ENCODE measurements around the gene AKR7A3.
"Not testable (repeated sequence)": the region's sequence is repeated elsewhere in the genome, so short reads cannot be mapped to it uniquely, and the experiment has no call there.

AKR7A3 gene

GRCh38 chr1:19317126-19317910 is 28.7 kb upstream of the AKR7A3 start:
- no peak for FAIRE-seq

GRCh38 chr1:19315378-19316198 is 27.0 kb upstream of the AKR7A3 start:
- no peak for FAIRE-seq

GRCh38 chr1:19313961-19314882 is 25.7 kb upstream of the AKR7A3 start:
- FAIRE-seq, result no peak

GRCh38 chr1:19313636-19313959 is 25.0 kb upstream of the AKR7A3 start:
- FAIRE-seq, result no peak

GRCh38 chr1:19312782-19313635 is 24.4 kb upstream of the AKR7A3 start:
- no peak for FAIRE-seq

GRCh38 chr1:19311931-19312781 is 23.6 kb upstream of the AKR7A3 start, which contains the start of the genes AKR7A2 and SLC66A1:
TSS of gene AKR7A2 (minus strand) at chr1:19312144. CDS start at chr1:19312124, 20 bp downstream.
TSS of gene SLC66A1 (plus strand) at chr1:19312326. CDS start at chr1:19317678, 5,352 bp downstream.
- no peak for FAIRE-seq

GRCh38 chr1:19311503-19311930 is 22.9 kb upstream of the AKR7A3 start:
- FAIRE-seq, result no peak

GRCh38 chr1:19310720-19311502 is 22.3 kb upstream of the AKR7A3 start:
- FAIRE-seq, result no peak

- no peak for FAIRE-seq
Observed at GRCh38 chr1:19310061-19310460, 21.5 kb upstream of the AKR7A3 start.

GRCh38 chr1:19309123-19309813 is 20.7 kb upstream of the AKR7A3 start:
- peak; percentile 27 for FAIRE-seq

GRCh38 chr1:19308509-19308907 is 19.9 kb upstream of the AKR7A3 start:
- FAIRE-seq, result no peak

GRCh38 chr1:19307794-19308508 is 19.4 kb upstream of the AKR7A3 start:
- FAIRE-seq, result no peak

- no peak for FAIRE-seq
Observed at GRCh38 chr1:19306941-19307340, 18.4 kb upstream of the AKR7A3 start.

- FAIRE-seq, result no peak
Observed at GRCh38 chr1:19305880-19306279, 17.3 kb upstream of the AKR7A3 start.

- FAIRE-seq, result not testable (repeated sequence)
Observed at GRCh38 chr1:19304081-19304480, 15.5 kb upstream of the AKR7A3 start.

GRCh38 chr1:19300211-19300610 is 11.6 kb upstream of the AKR7A3 start:
- no peak for FAIRE-seq

- no peak for FAIRE-seq
Observed at GRCh38 chr1:19294638-19295037, 6.1 kb upstream of the AKR7A3 start.

- peak; percentile 21 for FAIRE-seq
Observed at GRCh38 chr1:19289244-19289643, 674 bp upstream of the AKR7A3 start.
